Dedifferentiated amniotic fluid mesenchymal stem cell (primary cell): Measurements from ENCODE around the gene OR13C9.
"Not testable (repeated sequence)": the region's sequence is repeated elsewhere in the genome, so short reads cannot be mapped to it uniquely, and the experiment has no call there.

Source experiments
- DNase-seq: peaks from one replicate; pipeline ENCODE4 v3.0.0-alpha.2; 2016; ENCODE audit errors: extremely low spot score

Gene OR13C9

GRCh38 chr9:104618104-104618503, at the start of gene OR13C9:
Gene OR13C9 (minus strand): TSS chr9:104618204. CDS start chr9:104618204, 0 bp downstream.
- DNase-seq: no peak

- no peak for DNase-seq
These were observed 40.6 kb upstream of the OR13C9 start for GRCh38 chr9:104658496-104659195.

- no peak for DNase-seq
These were observed 17.5 kb upstream of the OR13C9 start for GRCh38 chr9:104635456-104635855.

- DNase-seq: no peak
These were observed 16.0 kb upstream of the OR13C9 start for GRCh38 chr9:104633976-104634520.

- DNase-seq: not testable (repeated sequence)
These were observed 8.0 kb upstream of the OR13C9 start for GRCh38 chr9:104625964-104626363.

GRCh38 chr9:104617418-104617817, 586 bp downstream of the OR13C9 start:
- DNase-seq: no peak

- no peak for DNase-seq
These were observed 6.8 kb downstream of the OR13C9 start for GRCh38 chr9:104611213-104611612.

GRCh38 chr9:104608336-104608735, 9.7 kb downstream of the OR13C9 start:
- no peak for DNase-seq

GRCh38 chr9:104606152-104606551, 11.9 kb downstream of the OR13C9 start:
- DNase-seq: no peak

GRCh38 chr9:104605527-104605926, 12.5 kb downstream of the OR13C9 start, which contains the start of gene OR13C2:
Gene OR13C2 (minus strand): TSS chr9:104605627. CDS start chr9:104605627, 0 bp downstream.
- not testable (repeated sequence) for DNase-seq

GRCh38 chr9:104604801-104605200, 13.2 kb downstream of the OR13C9 start:
- no peak for DNase-seq

- DNase-seq: not testable (repeated sequence)
These were observed 18.7 kb downstream of the OR13C9 start, which contains the start of gene OR13C5 for GRCh38 chr9:104599313-104599712. Gene OR13C5 (minus strand): TSS chr9:104599413. CDS start chr9:104599413, 0 bp downstream.

- not testable (repeated sequence) for DNase-seq
These were observed 19.3 kb downstream of the OR13C9 start for GRCh38 chr9:104598749-104599148.

- no peak for DNase-seq
These were observed 28.4 kb downstream of the OR13C9 start for GRCh38 chr9:104589626-104590025.

GRCh38 chr9:104586496-104587180, 31.4 kb downstream of the OR13C9 start:
- peak; percentile 70 for DNase-seq

GRCh38 chr9:104580562-104580961, 37.4 kb downstream of the OR13C9 start:
- DNase-seq: no peak

GRCh38 chr9:104577263-104577662, 40.7 kb downstream of the OR13C9 start:
- DNase-seq: no peak

GRCh38 chr9:104575456-104575855, 42.5 kb downstream of the OR13C9 start:
- no peak for DNase-seq

- no peak for DNase-seq
These were observed 45.4 kb downstream of the OR13C9 start for GRCh38 chr9:104572612-104573011.

- DNase-seq: no peak
These were observed 49.1 kb downstream of the OR13C9 start, which contains the start of gene OR13C8 for GRCh38 chr9:104568868-104569267. Gene OR13C8 (plus strand): TSS chr9:104569168. CDS start chr9:104569168, 0 bp downstream.
